Fibroblast of pulmonary artery (primary cell): ENCODE results near the gene PRXL2A.
"Not testable (repeated sequence)": the region's sequence is repeated elsewhere in the genome, so short reads cannot be mapped to it uniquely, and the experiment has no call there.

ENCODE experiments used
- DNase-seq: peaks from one replicate; pipeline ENCODE4 v3.0.0-alpha.2; 2010; ENCODE audit warnings: low read depth
- H3K4me3 ChIP-seq: replicated peaks from 2 replicates; pipeline ENCODE4 v1.5.1; 2011; ENCODE audit warnings: low read depth, mild to moderate bottlenecking, control low read depth, low read length, moderate library complexity
- TF ChIP-seq, protein P1 (sequence below): IDR thresholded peaks from 2 replicates; pipeline ENCODE4 v1.5.1; 2011; ENCODE audit warnings: mild to moderate bottlenecking, control low read depth, low read length, inconsistent platforms; ENCODE audit errors: missing control alignments

The PRXL2A gene

DNA sequence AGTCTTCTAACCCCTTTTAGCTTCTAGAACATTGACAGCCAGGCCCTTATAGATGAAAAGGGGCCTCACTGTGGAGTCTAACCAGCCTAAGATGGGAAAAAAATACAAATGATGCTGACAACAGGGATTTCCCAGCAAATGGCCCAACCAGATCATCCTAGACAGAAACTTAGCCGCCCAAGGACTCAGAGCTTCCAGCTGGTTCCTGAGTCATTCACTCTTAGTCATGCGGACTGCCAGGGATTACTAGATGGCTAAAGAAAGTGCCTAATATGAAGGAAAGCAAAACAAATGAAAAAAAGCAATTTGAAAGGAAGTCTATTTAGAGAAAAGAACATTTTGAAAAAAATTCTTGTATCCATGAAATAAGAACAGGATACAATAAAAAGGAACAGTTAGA lies 69.5 kb downstream of the PRXL2A start:
- peak; percentile 89 for DNase-seq
- TF ChIP-seq, protein P1, sequence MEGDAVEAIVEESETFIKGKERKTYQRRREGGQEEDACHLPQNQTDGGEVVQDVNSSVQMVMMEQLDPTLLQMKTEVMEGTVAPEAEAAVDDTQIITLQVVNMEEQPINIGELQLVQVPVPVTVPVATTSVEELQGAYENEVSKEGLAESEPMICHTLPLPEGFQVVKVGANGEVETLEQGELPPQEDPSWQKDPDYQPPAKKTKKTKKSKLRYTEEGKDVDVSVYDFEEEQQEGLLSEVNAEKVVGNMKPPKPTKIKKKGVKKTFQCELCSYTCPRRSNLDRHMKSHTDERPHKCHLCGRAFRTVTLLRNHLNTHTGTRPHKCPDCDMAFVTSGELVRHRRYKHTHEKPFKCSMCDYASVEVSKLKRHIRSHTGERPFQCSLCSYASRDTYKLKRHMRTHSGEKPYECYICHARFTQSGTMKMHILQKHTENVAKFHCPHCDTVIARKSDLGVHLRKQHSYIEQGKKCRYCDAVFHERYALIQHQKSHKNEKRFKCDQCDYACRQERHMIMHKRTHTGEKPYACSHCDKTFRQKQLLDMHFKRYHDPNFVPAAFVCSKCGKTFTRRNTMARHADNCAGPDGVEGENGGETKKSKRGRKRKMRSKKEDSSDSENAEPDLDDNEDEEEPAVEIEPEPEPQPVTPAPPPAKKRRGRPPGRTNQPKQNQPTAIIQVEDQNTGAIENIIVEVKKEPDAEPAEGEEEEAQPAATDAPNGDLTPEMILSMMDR: no peak
- H3K4me3 ChIP-seq: no peak overlapping the region

DNA sequence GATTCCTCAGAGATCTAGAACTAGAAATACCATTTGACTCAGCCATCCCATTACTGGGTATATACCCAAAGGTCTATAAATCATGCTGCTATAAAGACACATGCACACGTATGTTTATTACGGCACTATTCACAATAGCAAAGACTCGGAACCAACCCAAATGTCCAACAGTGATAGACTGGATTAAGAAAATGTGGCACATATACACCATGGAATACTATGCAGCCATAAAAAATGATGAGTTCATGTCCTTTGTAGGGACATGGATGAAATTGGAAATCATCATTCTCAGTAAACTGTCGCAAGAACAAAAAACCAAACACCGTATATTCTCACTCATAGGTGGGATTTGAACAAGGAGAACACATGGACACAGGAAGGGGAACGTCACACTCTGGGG lies 72.0 kb downstream of the PRXL2A start:
- not testable (repeated sequence) for DNase-seq, H3K4me3 ChIP-seq

DNA sequence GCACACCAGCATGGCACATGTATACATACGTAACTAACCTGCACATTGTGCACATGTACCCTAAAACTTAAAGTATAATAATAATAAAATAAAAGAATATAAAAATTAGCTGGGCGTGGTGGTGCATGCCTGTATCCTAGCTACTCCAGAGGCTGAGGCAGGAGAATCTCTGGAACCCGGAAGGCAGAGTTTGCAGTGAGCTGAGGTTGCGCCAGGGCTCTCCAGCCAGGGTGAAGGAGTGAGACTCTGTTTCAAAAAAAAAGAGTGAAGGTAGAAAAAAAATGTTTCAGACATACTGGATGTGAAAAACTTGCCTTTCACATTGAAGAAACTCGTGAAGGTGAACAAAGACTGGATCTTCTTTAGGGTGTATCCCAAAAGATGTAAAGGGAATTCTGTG lies 72.5 kb downstream of the PRXL2A start:
- no peak overlapping the region for H3K4me3 ChIP-seq
- no peak for DNase-seq
- TF ChIP-seq, protein P1: no peak

DNA sequence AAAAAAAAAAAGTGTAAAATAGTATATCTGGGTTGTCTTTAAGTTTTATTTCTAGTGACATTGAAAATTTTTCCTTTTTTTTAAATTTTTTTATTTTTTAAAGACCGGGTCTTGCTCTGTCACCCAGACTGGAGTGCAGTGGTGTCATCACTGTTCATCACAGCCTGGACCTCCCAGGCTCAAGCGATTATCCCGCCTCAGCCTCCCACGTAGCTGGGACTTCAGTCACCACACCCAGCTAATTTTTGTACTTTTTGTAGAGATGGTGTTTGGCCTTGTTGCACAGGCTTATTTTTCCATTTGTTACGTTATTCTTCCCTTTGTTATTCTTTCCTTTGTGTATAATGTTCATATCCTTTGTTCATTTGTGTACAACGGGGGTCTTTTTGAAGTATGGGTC lies 75.9 kb downstream of the PRXL2A start:
- no peak overlapping the region for H3K4me3 ChIP-seq
- DNase-seq: no peak
- TF ChIP-seq, protein P1: no peak

DNA sequence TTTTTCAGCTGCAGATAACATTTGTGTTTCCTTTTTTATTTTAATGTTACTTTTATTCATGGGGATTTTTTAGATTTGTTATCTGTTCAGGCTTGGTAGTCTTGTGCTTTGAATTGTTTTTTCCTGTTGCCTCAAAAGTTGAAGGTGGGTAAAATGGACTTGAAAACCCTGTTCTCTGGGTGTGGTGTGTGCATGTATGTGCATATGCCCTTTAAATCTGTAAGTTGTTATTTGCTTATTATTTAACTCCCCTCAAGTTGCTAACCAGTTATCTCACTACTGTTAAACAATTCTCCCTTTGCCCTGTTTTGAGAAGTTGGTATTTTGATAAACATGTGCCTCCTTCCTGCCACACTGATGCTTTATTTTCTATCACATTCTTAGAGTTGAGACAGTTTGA lies 76.3 kb downstream of the PRXL2A start:
- H3K4me3 ChIP-seq: no peak overlapping the region
- TF ChIP-seq, protein P1: no peak
- DNase-seq: no peak

DNA sequence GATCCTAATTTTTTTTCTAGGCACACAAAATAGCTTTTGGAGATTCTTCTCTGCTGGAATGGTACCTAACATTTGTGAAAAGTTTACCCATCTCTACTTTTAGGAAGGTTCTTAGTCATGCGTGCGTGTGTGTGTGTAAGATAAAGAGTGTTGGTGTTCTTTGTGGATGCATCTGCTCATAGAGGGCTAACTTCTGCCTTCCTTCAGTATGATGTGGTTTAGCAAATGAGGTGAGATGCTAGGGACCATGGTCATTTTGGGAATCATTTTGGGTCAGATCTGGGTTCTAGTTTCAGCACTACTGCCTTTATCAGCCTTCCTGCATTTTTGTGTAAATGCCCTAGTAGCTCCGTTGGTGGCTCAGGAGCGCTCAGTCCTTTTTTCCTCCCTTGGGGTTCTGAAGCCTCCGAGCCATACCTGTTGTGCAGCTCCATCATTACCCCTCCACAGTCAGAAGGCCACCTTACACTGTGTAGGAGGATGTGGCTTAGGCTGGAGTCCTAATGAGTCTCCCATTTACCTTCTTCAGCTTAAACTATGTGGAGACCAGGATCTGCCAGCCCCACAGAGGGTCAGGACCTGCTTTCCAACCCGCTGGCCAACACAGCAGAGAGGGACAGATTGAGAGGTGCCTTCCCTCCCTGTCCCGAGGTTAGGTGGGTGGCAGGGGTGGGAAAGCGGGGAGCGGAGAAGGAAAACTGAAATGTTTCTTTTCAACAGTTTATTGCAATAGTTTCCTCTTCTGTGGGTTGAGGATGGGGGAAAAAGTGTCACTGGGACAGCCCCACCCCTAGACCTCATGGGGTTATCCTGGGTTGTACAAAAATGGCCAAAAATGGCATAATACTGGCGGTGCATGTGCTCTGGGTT lies 77.0 kb downstream of the PRXL2A start:
- DNase-seq: no peak
- TF ChIP-seq, protein P1: no peak
- no peak overlapping the region for H3K4me3 ChIP-seq

DNA sequence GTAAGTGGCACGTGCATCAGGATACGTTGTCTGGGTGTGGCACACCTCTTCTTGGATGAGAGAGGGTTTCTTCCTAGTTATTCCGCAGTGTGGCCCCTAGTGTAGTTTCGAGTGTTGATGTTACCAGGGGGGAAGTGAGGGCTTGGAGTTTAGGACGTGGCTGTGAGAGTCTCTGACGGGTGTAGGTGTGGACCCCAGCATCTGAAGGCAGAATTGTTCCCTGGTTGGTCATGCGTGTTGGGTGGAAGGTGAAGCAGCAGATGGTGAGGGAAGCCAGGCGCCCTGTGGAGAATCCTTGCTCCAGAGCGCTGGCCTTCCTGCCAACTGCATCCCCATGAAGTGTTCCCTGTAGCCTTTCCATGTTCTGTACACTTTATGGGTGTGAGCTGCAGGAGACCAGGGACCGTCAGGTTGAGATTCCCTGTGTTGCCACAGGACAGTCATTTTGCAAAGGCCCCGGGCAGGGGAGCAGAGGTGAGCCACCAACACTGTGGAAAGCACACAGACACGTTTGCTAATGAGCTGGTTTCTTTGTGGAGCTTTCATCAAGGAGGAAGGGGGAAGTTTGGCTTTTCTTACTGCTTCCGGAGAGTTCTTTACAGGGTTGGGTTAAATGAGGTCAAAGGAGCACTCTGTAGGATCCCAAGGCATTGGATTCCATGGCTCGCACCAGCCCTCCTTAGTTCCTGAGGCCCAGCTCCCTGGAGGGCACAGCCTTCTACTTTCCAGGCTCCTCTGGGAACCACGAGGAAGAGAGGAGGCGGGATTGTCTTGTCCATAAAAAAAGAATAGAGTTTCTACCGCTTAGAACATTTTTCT lies 77.8 kb downstream of the PRXL2A start:
- H3K4me3 ChIP-seq: no peak overlapping the region
- TF ChIP-seq, protein P1: no peak
- DNase-seq: no peak
